ENCODE results near the gene KIAA0232.

DNA sequence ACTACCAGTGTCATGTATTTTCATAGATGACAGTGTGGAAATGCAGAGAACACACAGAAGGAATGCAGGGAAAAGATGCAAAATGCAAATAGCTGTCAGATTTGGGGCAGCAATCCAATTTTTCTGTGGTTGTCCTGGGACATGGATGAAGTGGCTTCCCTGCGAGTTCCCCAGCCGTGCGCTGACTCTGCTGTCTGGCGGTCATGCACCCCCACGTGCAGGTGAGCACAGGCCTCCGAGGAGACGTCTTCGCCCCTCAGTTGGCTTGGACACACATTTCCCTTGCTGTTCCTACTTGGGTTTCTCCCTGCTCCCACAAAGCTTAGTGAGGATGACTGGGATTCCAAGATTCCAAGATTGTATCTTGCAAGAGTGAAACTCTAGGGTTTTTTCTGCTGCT, 42.2 kb upstream of the KIAA0232 start:
- TF ChIP-seq POLR2A (IDR thresholded peaks at IDR 0.05; ENCODE audit: low read depth) (no peak), POLR2AphosphoS5 (IDR thresholded peaks at IDR 0.05) (no peak)
- TF ChIP-seq, protein P1, sequence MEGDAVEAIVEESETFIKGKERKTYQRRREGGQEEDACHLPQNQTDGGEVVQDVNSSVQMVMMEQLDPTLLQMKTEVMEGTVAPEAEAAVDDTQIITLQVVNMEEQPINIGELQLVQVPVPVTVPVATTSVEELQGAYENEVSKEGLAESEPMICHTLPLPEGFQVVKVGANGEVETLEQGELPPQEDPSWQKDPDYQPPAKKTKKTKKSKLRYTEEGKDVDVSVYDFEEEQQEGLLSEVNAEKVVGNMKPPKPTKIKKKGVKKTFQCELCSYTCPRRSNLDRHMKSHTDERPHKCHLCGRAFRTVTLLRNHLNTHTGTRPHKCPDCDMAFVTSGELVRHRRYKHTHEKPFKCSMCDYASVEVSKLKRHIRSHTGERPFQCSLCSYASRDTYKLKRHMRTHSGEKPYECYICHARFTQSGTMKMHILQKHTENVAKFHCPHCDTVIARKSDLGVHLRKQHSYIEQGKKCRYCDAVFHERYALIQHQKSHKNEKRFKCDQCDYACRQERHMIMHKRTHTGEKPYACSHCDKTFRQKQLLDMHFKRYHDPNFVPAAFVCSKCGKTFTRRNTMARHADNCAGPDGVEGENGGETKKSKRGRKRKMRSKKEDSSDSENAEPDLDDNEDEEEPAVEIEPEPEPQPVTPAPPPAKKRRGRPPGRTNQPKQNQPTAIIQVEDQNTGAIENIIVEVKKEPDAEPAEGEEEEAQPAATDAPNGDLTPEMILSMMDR (IDR thresholded peaks at IDR 0.05): no peak

Measured in esophagus muscularis mucosa (tissue), 3 donors.